H1 (cell line): ENCODE results near the gene TRIM29.

Source experiments
- BRCA1 ChIP-seq: IDR thresholded peaks from 2 replicates; pipeline ENCODE4 v1.6.1; 2012; ENCODE audit warnings: low read depth, low read length, improper control_type of control experiment
- CBX8 ChIP-seq: fragments of 300-800, 300-1000 bp; sonication (generic); IDR thresholded peaks from 2 replicates; pipeline ENCODE4 v1.7.1; 2016; ENCODE audit warnings: low read depth, low read length, borderline replicate concordance
- CHD1 ChIP-seq: IDR thresholded peaks from 2 replicates; pipeline ENCODE4 v1.6.1; 2012; ENCODE audit warnings: low read depth, low read length, improper control_type of control experiment
- CHD2 ChIP-seq: IDR thresholded peaks from 2 replicates; pipeline ENCODE4 v1.6.1; 2012; ENCODE audit warnings: low read length, improper control_type of control experiment
- CREB1 ChIP-seq: IDR thresholded peaks from 2 replicates; pipeline ENCODE4 v1.6.1; 2012; ENCODE audit warnings: inconsistent platforms
- CTCF ChIP-seq, 3 experiments: IDR thresholded peaks; 1 replicate in 2 of 3; 2 replicates in 1 of 3; pipeline versions ENCODE4 v1.5.1 to v1.6.1; 2011; ENCODE audit warnings: low read length in 3 of 3, mild to moderate bottlenecking in 3 of 3, inconsistent platforms in 2 of 3, low read depth in 1 of 3, moderate library complexity in 1 of 3; ENCODE audit not compliant: insufficient read depth in 1 of 3; ENCODE audit errors: control extremely low read depth in 1 of 3
- EZH2 ChIP-seq: fragments of 200-600 bp; sonication (generic); IDR thresholded peaks from 2 replicates; pipeline ENCODE4 v1.7.1; 2012; ENCODE audit warnings: low read depth, mild to moderate bottlenecking, moderate library complexity, low read length, inconsistent platforms; ENCODE audit not compliant: severe bottlenecking
- GTF2F1 ChIP-seq: IDR thresholded peaks from 2 replicates; pipeline ENCODE4 v1.6.1; 2012; ENCODE audit warnings: low read depth, low read length, improper control_type of control experiment, borderline replicate concordance
- MAX ChIP-seq: IDR thresholded peaks from 2 replicates; pipeline ENCODE4 v1.6.1; 2012; ENCODE audit warnings: inconsistent platforms
- POLR2A ChIP-seq, 2 experiments: IDR thresholded peaks; 1 replicate in 1 of 2; 2 replicates in 1 of 2; pipeline ENCODE4 v1.6.1; 2011; ENCODE audit warnings: low read depth in 2 of 2, low read length in 2 of 2, mild to moderate bottlenecking in 2 of 2; ENCODE audit errors: control extremely low read depth in 1 of 2
- POLR2AphosphoS5 ChIP-seq: IDR thresholded peaks from 2 replicates; pipeline ENCODE4 v1.6.1; 2011; ENCODE audit warnings: low read depth, low read length
- SP1 ChIP-seq: IDR thresholded peaks from 2 replicates; pipeline ENCODE4 v1.6.1; 2011; ENCODE audit warnings: low read depth, low read length
- TAF1 ChIP-seq: IDR thresholded peaks from 2 replicates; pipeline ENCODE4 v1.6.1; 2011; ENCODE audit warnings: mild to moderate bottlenecking, low read depth, low read length
- ZNF274 ChIP-seq: IDR thresholded peaks from 2 replicates; pipeline ENCODE4 v1.7.0; 2012; ENCODE audit warnings: low read length, borderline replicate concordance; ENCODE audit errors: extremely low read depth

GRCh38 chr11:120168960-120169681 is 31.2 kb upstream of the TRIM29 start:
- peak; percentile 67 for TF ChIP-seq MAX
- TF ChIP-seq CTCF (IDR thresholded peaks at IDR 0.05; ENCODE audit: control extremely low read depth in 1 of 3, insufficient read depth in 1 of 3, low read depth in 1 of 3, low read length in 3 of 3): peak; percentile 76 to 90 (median 77)
- TF ChIP-seq ZNF274: no peak
- no peak for TF ChIP-seq POLR2AphosphoS5
- TF ChIP-seq BRCA1: no peak
- TF ChIP-seq CREB1: peak; percentile 58
- TF ChIP-seq SP1: no peak
- TF ChIP-seq CHD2: no peak
- no peak for TF ChIP-seq CBX8
- TF ChIP-seq POLR2A (IDR thresholded peaks at IDR 0.05; ENCODE audit: control extremely low read depth in 1 of 2, low read depth in 2 of 2, low read length in 2 of 2): no peak
- TF ChIP-seq TAF1: no peak
- peak; percentile 75 for TF ChIP-seq EZH2
- no peak for TF ChIP-seq GTF2F1
- TF ChIP-seq CHD1: no peak
